GM18870 (cell line): ENCODE results near the gene FAM124A.

Source experiments
- ATAC-seq: cut with Tn5 transposase; IDR thresholded peaks from one replicate; pipeline ENCODE4 v1.9.1; 2021; ENCODE audit warnings: moderate library complexity; ENCODE audit not compliant: unreplicated experiment

FAM124A gene

DNA sequence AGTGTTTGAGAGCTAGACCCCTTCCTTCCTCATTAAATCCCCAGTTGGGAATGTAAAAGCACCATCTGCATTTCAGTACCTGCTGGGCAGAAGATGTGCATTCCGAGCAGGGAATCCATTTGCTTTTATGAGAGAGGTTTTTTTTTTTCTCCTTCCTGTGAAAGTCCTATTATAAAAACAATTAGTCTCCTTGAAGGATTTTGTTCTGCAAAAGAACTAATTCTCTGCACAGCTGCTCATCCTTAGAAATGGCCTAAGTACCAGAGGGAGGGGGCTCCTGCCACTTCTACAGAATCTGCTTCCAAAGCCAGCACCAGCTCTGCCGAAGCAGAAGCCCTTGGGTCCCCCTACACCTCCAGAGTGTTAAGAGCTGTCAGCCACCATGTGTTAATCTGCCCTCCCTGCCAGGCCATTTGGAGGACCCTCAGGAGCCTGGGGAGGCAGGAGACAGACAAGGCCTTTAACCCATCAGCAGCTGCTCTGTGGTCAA is 80.9 kb downstream of the FAM124A start:
- ATAC-seq: no peak

DNA sequence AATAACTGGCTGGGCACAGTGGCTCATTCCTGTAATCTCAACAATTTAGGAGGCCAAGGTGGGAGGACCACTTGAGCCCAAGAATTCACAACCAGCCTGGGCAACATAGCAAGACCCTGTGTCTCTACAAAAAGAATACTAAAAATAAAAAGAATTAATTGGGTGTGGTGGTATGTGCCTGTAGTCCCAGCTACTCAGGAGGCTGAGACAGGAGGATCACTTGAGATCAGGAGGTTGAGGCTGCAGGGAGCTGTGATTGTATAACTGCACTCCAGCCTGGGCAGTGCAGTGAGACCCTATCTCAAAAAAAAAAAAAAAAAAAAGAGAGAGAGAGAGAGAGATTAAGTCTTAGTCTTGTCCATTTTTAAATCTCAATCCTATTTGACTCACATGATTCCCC is 81.7 kb downstream of the FAM124A start:
- ATAC-seq: no peak

DNA sequence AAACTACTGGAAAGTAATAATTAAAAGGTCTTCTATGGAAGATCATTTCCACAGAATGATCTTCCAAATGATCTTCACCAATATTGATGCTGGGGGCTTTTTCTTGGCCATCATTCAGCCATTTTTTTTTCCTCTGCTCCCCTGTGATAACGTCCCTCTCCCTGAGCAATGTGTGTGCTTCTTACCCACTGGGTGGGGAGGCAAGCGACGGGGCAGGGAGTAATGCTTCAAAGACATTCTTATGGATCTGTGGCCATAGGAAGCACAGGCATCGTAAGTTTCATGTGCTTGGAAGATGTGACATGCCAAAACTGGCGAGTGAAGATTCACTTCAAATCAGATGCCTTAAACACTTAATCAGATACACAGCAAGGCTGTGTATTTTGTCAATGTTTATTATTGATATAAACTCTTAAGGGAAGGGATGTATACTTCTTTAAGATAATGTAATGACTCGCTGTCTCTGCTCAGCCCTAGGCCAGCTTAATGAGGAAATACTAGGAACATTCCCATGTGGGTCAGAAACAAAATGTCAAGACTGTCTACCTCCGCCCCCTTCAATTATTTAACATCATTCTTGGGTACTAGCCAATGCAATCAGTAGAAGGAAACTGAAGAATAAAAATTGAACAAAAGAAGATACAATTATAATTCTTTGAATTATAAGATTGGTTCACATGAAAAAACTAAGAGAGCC is 83.2 kb downstream of the FAM124A start:
- no peak for ATAC-seq

DNA sequence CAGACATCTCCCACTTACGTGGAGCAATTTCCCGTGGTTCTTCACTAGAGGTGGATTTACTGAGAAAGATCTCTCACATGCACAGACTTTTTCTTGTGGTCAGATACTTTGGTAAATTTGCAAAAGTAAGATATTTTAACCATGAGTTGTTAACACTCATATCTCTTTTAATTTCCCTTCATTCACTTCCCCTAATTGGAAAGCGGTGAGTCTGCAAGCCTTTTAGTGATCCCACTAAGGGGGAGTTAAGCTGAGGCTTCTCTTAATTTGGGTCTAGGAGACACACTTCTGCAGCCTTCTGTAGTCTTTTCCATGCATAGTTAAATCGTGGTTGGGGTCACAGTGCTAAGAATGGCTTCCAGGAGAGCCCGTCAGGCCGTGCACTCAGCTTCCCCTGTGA is 86.6 kb downstream of the FAM124A start:
- no peak for ATAC-seq

DNA sequence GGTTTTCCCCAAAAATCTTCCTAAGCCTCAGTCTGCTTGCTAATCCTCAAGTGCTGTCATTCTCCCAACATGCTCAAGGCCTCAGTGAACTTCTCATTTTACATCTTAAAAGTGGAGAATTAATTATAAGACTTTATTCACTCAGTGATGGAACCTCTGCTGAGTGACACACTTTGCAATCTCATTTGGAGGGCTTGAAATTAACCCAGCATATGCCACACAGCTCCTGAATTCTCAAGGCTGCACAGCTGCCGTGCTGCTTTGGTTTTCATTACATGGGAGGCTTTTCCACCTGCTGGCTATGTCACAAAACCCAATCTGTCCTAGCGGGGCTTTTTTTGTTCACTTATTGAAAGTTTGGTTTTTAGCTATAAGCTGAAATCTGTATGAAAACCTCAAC is 89.0 kb downstream of the FAM124A start:
- no peak for ATAC-seq

DNA sequence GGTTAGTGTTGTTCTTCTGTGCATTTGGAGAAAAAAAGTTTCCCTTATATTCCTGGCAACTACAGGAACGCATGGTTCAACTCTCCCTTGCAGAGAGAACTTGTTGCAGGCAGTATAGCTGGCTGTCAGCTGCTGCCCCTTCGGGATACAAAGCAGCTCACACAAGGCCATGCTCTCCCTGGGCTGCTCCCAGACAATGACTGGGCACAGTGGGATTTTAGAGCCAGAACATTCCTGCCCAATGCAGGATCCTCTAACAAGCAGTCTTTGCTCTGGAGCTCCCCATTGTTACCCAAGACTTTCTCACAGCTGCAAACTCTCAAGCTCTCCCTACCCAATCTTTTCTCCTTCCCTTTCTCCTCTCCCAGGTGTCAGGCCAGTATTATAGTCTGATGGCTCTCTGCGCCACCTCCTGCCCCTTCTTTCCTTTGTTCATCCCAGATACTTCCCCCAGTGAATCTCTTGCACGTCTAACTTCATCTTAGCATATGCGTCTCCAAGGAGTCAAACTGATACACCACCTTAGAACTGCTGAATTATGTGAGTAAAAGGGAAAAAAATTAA is 89.8 kb downstream of the FAM124A start:
- no peak for ATAC-seq

DNA sequence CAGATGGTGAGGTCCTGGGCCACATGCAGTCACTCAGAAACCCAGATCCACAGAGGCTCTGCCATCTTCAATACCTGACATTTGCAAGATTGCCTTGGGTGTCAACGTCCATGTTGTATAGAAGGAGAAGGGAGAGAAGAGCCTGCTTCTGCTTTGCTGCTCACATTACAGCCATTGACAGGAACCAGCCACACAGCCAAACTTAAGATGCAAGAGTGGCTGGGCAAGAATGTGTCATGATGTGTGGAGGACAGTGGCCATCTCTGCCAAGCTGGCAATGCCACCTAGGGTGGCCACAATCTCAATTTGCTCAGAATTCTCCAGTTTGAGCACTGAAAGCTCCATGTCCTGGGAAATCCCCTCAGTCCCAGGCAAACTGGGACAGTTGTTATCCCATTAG is 91.4 kb downstream of the FAM124A start:
- no peak for ATAC-seq

DNA sequence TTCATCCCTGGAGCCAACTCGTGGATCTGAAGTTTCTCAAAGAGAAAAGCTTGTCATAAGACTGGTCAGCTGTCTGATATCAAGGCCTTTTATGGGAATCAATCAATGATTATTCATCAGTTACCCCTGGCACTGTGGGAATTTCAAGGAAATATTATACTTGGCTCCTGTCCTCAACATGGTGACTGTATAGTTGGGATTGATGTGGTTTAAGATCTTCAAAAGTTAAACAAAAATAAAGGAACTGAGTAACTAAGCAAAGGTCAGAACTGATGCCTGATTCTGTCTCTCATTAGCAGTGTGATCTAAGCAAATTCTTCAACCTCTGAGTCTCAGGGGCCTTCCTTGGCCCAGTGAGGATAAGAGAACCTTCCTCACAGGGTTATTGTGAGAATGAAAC is 95.1 kb downstream of the FAM124A start:
- no peak for ATAC-seq

DNA sequence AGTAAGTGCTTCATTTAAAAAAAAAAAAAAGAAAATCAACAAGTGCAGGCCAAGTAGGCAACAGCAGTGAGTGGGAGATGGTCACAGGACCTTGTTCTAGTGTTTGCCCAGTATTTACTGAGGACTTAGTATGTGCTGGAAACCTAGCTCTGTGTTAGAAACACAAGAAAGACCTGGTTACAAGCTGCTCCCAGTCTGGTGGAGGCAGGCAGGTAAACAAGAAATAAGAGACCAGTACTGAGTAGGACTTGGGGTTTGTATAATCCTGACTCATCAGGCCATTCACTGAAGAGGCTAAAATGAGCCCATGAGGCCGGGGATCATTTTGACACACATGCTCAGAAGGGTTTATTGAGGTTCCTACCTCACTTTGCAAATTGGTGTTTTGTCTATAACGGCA is 95.8 kb downstream of the FAM124A start:
- ATAC-seq: no peak

DNA sequence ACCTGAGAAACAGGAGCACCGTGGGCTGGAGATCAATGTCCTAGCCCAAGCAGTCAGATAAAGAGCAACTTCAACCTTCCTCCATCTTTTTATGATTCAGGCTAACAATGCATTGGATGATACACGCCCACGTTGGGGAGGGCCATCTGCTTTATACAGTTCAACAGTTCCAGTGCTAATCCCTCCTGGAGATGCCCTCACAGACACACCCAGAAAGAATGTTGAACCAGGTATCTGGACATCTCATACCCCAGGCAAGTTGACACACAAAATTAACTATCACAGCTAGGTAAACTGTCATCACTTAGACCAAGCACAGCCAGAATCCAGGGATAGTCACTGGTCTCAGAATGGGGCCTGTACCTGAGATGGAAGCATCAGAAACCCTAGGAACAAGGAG is 96.7 kb downstream of the FAM124A start:
- ATAC-seq: no peak

DNA sequence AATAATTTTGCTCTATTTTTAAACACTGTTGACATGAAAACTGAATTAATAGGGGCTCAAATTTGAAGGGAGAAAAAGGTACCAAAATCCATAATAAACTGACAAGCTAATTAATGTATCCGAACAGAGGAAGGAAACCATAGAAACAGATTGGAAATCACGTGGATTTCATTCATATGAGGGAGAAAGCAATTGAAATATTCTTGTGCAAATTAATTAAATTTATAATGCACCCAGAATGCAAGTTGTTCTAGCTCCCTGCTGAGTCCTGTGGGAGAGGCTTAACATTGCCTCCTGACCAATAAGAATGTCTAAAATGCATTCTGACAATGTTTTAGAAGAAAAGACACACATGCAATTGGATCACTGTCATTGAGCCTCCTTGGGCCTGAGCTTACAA is 99.6 kb downstream of the FAM124A start:
- ATAC-seq: no peak

DNA sequence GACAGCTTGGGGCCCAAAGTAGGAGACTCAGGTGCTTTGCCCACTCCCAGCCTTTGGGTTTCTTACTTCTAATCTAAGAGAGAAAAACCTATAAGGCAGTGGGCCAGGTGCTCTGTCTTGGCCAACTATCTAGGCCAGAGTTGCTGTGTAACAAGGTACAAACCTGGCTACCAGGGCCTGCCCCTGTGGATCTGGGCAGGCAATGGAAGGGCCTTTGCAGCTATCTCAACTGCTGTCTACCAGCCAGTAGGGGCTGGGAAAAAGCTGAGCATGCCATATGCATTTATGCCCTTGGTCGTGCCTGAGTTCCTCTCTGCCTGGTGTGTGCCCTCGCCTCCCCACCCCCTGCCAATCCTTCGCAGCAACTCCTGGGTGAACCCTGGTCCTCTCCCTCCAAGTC is 100.6 kb downstream of the FAM124A start:
- ATAC-seq: no peak

DNA sequence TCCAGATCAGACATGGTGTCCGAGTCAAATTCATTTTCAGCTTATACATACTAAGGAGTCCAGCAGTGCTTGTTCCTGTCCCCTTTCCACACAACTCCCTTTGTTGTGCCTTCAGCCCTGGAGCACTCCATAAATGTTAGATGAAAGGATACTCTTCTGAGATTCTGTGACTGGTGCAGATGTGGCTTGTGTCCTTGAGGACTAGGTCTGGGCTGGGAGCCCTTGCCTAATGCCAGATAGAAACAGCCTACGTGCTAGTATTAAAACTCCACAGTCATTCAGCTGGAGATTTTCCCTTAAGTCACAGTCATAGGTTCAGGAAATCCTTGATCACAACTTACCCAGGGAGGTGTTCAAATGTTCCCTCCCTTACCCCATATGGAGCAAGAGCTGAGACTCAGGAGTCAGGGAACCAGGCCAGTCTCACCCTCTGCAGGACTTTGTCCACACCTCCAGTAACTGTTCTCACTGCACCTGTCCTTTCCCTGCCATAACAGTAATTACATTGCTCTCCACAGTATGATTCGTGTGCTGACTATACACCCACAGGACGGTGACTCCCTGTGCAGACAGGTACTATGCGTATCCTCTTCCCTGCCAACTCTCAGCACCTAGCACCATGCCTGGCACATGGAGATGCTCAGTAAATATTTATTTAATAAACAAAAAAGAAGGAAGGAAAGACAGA is 101.8 kb downstream of the FAM124A start:
- no peak for ATAC-seq

DNA sequence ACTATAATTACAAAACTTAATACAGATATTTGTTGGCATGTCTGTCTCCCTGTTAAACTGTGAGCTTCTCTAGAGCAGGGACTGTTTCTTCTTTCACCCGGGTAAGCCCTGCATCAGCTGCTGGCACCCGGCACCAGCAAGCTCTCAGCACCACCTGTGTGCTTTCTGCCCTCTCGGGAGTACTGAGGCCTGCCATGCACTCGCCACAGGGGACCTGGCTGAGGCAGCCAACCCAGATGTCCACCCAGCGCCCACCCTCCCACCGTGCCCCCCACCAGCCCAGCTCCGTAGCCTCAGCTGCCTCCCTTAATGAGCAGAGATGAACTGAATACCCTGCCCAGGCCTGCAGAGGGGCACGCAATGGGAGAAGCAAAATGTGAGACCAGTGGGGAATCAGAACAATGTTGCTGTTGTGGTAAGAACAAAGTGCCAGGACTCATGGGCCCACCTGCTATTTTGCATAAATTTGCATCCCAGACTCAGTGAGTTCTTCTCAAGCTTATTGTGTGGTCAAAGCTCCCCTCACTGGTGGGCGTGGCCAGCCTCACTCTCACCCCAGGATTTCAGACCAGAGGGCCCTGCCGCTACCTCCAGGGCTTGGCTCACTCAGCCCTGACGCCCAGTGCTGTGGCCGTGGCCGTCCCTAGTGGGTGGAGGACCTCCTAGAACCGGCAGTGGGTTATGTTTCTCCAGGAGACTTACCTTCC is 102.7 kb downstream of the FAM124A start:
- peak; percentile 48 for ATAC-seq

DNA sequence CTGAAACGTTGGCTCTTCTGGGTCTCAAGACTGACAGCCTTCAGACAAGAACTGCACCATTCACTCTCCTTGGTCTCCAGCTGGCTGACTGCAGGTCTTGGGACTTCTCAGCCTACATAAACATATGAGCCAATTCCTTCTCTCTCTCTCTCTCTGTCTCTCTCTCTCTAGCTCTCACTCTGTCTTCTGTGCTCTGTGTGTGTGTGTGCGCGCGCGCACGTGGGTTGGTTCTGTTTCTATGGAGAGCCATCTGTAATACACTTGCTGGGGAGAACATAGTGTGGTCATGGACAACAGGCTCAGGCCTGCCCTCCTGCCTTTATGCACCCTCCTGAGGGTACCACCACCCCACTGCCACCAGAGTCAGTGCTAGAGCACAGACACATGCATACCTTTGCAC is 103.6 kb downstream of the FAM124A start:
- no peak for ATAC-seq

DNA sequence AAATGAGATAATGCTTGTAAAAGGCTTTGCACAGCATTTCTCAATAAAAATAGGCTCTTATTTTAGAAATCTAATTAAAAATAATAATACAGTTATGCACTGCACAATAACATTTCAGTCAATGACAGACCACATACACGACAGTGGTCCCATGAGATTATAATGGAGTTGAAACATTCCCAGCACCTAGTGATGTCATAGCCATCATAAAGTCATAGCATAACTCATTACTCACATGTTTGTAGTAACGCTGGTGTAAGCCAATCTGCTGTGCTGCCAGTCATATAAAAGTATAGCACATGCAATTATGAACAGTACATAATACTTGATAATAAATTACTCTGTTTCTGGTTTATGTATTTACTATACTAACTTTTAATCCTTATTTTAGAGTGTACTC is 104.6 kb downstream of the FAM124A start:
- no peak for ATAC-seq

DNA sequence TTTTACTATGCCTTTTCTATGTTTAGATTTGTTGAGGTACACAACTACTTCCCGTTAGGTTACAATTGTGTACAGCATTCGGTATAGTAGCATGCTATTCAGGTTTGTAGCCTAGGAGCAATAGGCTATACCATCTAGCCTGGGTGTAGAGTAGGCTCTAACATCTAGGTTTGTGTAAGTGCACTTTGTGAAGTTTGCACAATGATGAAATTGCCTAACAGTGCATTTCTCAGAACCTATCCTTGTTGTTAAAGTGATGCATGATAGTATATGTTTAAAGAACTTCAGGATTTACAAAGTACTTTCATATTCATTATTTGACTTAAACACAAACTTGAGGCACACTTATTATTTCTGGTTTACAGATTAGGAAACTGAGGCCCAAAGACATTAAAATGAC is 105.8 kb downstream of the FAM124A start:
- no peak for ATAC-seq

DNA sequence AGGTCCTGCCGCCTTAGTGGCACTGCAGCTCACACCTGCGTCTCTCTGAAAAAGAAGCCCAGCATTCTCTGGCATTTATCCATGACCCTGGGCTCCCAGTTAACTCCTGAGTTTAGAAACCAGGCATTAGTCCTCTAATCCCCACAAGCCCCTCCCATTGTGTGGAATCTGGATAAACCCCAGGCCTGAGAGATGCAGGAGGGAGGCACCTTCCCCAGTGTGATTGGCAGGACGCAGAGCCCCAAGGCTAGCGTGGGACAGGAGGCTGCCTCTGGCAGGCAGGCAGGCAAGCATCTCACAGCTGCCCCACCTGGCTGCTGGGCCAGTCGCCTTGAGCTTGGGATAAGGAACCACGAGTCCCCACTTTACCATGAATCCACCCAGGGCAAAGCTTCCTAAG is 106.3 kb downstream of the FAM124A start:
- ATAC-seq: no peak

DNA sequence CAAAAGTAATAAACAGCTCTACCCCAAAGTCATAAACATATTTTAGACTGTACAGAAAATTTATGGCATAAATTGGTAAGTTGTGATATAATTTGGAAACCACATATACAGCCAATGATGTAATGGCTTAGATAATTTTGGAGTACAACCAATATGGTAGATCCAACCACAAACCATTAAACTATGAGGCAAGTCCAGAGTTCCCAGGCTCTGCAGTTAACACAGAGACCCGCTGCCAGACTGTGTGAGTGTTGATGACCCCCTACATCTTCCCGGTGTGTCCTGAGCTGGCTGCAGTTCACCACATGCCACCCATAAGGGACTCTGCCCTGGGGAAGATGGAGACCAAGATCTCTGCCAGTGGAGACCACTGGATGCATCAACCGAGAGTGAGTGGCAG is 107.4 kb downstream of the FAM124A start:
- no peak for ATAC-seq

DNA sequence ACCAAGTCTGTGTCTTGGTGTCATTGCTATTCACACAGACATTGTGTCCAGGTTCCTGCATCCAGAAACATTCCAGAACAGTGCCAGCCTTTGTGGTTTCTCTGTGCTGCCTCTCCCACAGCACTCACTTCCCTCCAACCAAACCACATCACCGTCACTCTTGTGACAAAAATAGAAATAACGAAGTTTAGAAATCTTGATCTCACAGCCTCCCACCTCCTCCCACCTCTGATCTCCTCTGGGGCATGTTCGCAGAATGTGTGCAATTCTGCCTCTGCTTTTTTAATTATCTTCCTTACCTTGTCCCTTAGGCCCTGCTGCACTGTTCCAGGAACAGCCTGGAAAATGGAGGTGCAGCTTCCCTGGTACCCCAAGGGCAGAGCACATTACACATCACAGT is 108.6 kb downstream of the FAM124A start:
- ATAC-seq: no peak

DNA sequence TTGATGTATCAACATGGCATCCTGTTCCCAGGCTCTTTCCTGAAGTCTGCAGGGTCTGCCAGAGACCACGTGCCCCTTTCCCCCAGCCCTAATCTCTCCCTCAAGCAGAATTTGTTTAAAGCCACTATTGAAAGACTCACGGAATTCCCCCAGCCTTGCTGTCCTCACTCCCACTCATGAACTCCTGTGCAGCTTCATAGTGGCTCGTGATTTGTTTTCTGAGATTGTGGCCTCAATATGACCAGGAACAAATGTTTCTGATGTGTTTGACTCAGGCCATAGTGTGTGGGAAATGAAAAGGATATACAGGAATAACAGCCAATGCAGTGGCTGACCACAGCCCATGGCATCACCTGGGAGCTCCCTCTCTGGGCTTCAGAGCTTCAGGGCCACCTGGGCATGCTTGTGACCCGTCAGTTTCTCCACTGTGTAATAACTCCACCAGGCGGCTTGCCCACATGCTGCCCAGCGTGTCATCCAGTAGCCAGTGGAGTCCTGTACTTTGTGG is 109.2 kb downstream of the FAM124A start:
- ATAC-seq: no peak
